ENCODE results near the gene MYO1E. TPM values are rescaled to one million over a fixed set of nuclear protein-coding genes. Genes with fewer than 3 reads are reported as not detected.

Gene MYO1E
- total and polyA plus RNA-seq, 2 of the 8 experiments (the other 6 are each of a cell fraction or from before 2014, with no cell fraction given), result 19.6 to 142 TPM

MicroRNAs within 50 kb of the gene (microRNA counts, 767-probe panel; counts per million panel counts)
- microRNA hsa-miR-2116-5p, result 879 counts per million, percentile 95 among the panel's probes with 10 or more counts

Small RNA genes within 50 kb of the gene (microRNA-seq; reads per million reads assigned to microRNA genes)
- 0.61 to 0.69 reads per million in 2 experiments for gene MIR2116 (ENCODE audit: borderline microRNAs expressed in 2 of 2, borderline number of aligned reads in 2 of 2, borderline replicate concordance in 1 of 2)

Small RNA genes within 50 kb of the gene (small RNA-seq; reads per million reads assigned to genes)
- 6.2 reads per million, percentile 69 among the genes with 10 or more reads in this experiment for gene MIR2116 (ENCODE audit: insufficient read depth)
- not detected for gene RF00019 (ENCODE audit: insufficient read depth)
- not detected for gene RNU4-80P (ENCODE audit: insufficient read depth)
- gene RNU6-212P (ENCODE audit: insufficient read depth), result not detected

Other genes with a start within 250 kb of the MYO1E start
- not detected in 2 replicates for gene LDHAL6B, start 166.0 kb downstream of the MYO1E start, total RNA-seq (2021; fragmentation: NEBNext Ultra II Directional; extraction: Animal tissue kit (Norgen Biotek cat#: 25700))
- gene LDHAL6B, start 166.0 kb downstream of the MYO1E start, polyA plus RNA-seq (2011; rRNA removed), result not detected in 2 replicates
- gene FAM81A, start 65.3 kb upstream of the MYO1E start, total RNA-seq (2021; fragmentation: NEBNext Ultra II Directional; extraction: Animal tissue kit (Norgen Biotek cat#: 25700)), result 2.0 and 3.0 TPM in 2 replicates
- 0.30 and 0.56 TPM in 2 replicates for gene FAM81A, start 65.3 kb upstream of the MYO1E start, polyA plus RNA-seq (2011; rRNA removed)
- gene GCNT3, start 238.9 kb upstream of the MYO1E start, total RNA-seq (2021; fragmentation: NEBNext Ultra II Directional; extraction: Animal tissue kit (Norgen Biotek cat#: 25700)), result not detected in 2 replicates
- gene GCNT3, start 238.9 kb upstream of the MYO1E start, polyA plus RNA-seq (2011; rRNA removed), result not detected in 2 replicates